HCT116 (cell line): ENCODE results near the gene EIPR1. TPM values are rescaled to one million over a fixed set of nuclear protein-coding genes. Genes with fewer than 3 reads are reported as not detected.

Source experiments
- ATAC-seq: fragments of 200-7000 bp; cut with Tn5 transposase; 2 replicates; pipeline ENCODE4 v1.9.1; 2020; ENCODE audit warnings: mild to moderate bottlenecking, moderate library complexity
- BruUV-seq: library from RNA; stranded (reverse); fragments of 400-500 nt; replicated peaks from 2 replicates; lab custom pipeline; 2021; lab: Mats Ljungman, UMichigan
- CTCF ChIA-PET: fragments of 300-600 bp; sonication (Branson Sonifier 250); formaldehyde crosslinking; loops from one replicate; lab custom pipeline; 2021; ENCODE audit warnings: antibody characterized with exemption; lab: Charles Lee
- POLR2A ChIA-PET: fragments of 300-600, 350-600 bp; sonication (Branson Sonifier 250); formaldehyde crosslinking; loops from one replicate; lab custom pipeline; 2021; ENCODE audit warnings: antibody characterized with exemption; lab: Charles Lee
- RAD21 ChIA-PET, 2 experiments: fragments of 300-600 bp; sonication (Branson Sonifier 250); formaldehyde crosslinking; loops; one replicate each; lab custom pipeline; 2023; ENCODE audit warnings: low total read pairs in 2 of 2; ENCODE audit not compliant: uncharacterized antibody in 2 of 2, unreplicated experiment in 2 of 2, low non-redundant PET in 1 of 2; lab: Charles Lee
- DNase-seq: peaks from one replicate; pipeline ENCODE4 v3.0.0-alpha.2; 2010; ENCODE audit warnings: low read depth, low spot score
- H2AFZ ChIP-seq: fragments of 200-600 bp; shearing (Covaris generic), sonication (generic); 2 replicates; pipeline ENCODE4 v1.6.1; 2017; ENCODE audit warnings: low read depth, mixed run types, mixed read lengths, antibody characterized with exemption, low read length; ENCODE audit not compliant: poor library complexity, severe bottlenecking
- H3K27ac ChIP-seq: 2 replicates; pipeline ENCODE4 v1.5.1; 2012; ENCODE audit warnings: low read depth, low read length
- H3K27me3 ChIP-seq: fragments of 200-600 bp; sonication (generic); 2 replicates; pipeline ENCODE4 v1.6.1; 2016; ENCODE audit warnings: mixed run types, low read length, mixed read lengths; ENCODE audit not compliant: insufficient read depth
- H3K36me3 ChIP-seq, 2 experiments: fragments of 200-500 bp in 1 of 2; fragments of 200-600 bp in 1 of 2; sonication (Bioruptor generic) in 1 of 2; sonication (generic) in 1 of 2; 2 replicates each; pipeline versions ENCODE4 v1.5.1 to v1.6.1; 2014 to 2016; ENCODE audit warnings: low read length in 2 of 2, inconsistent platforms in 1 of 2, mixed read lengths in 1 of 2, mixed run types in 1 of 2; ENCODE audit not compliant: insufficient read depth in 2 of 2, control insufficient read depth in 1 of 2
- H3K4me1 ChIP-seq, 2 experiments: fragments of 200-600 bp in 1 of 2; sonication (generic) in 1 of 2; 2 replicates each; pipeline versions ENCODE4 v1.5.1 to v1.6.1; 2012 to 2017; ENCODE audit warnings: low read length in 2 of 2, inconsistent platforms in 1 of 2, mild to moderate bottlenecking in 1 of 2, mixed read lengths in 1 of 2, mixed run types in 1 of 2, moderate library complexity in 1 of 2; ENCODE audit not compliant: insufficient read depth in 2 of 2, control insufficient read depth in 1 of 2
- H3K4me2 ChIP-seq: fragments of 200-600 bp; sonication (generic); 2 replicates; pipeline ENCODE4 v1.6.1; 2017; ENCODE audit warnings: mixed run types, low read length, mixed read lengths
- H3K4me3 ChIP-seq, 2 experiments: fragments of 200-600 bp in 1 of 2; sonication (generic) in 1 of 2; replicated peaks in 1 of 2; 2 replicates each; pipeline ENCODE4 v1.5.1; 2011 to 2016; ENCODE audit warnings: low read length in 2 of 2, control low read depth in 1 of 2, low read depth in 1 of 2, mild to moderate bottlenecking in 1 of 2, mixed read lengths in 1 of 2, mixed run types in 1 of 2
- H3K79me2 ChIP-seq: fragments of 200-600 bp; sonication (generic); 2 replicates; pipeline ENCODE4 v1.6.1; 2017; ENCODE audit warnings: mild to moderate bottlenecking, mixed run types, low read length, moderate library complexity, mixed read lengths; ENCODE audit not compliant: insufficient read depth
- H3K9ac ChIP-seq: fragments of 200-600 bp; sonication (generic); 2 replicates; pipeline ENCODE4 v1.6.1; 2016; ENCODE audit warnings: low read length, mixed read lengths
- H3K9me2 ChIP-seq: fragments of 200-600 bp; sonication (generic), shearing (Covaris generic); 2 replicates; pipeline ENCODE4 v1.6.1; 2017; ENCODE audit warnings: mixed run types, mild to moderate bottlenecking, moderate library complexity; ENCODE audit not compliant: insufficient read depth
- H3K9me3 ChIP-seq, 2 experiments: fragments of 200-500 bp in 1 of 2; fragments of 200-600 bp in 1 of 2; sonication (Bioruptor generic) in 1 of 2; sonication (generic) in 1 of 2; 2 replicates each; pipeline ENCODE4 v1.6.1; 2014 to 2017; ENCODE audit warnings: low read length in 2 of 2, mixed read lengths in 2 of 2, inconsistent platforms in 1 of 2, low read depth in 1 of 2, mild to moderate bottlenecking in 1 of 2, mixed run types in 1 of 2, moderate library complexity in 1 of 2; ENCODE audit not compliant: control insufficient read depth in 1 of 2, insufficient read depth in 1 of 2
- H4K20me1 ChIP-seq: fragments of 200-600 bp; sonication (generic), shearing (Covaris generic); 2 replicates; pipeline ENCODE4 v1.6.1; 2017; ENCODE audit warnings: mixed run types, mild to moderate bottlenecking, moderate library complexity; ENCODE audit not compliant: insufficient read depth
- CBX3 ChIP-seq: IDR thresholded peaks from 2 replicates; pipeline ENCODE4 v1.6.1; 2012; ENCODE audit warnings: low read depth
- CEBPB ChIP-seq: IDR thresholded peaks from 2 replicates; pipeline ENCODE4 v1.6.1; 2012; ENCODE audit warnings: low read depth
- EGR1 ChIP-seq: IDR thresholded peaks from 2 replicates; pipeline ENCODE4 v1.6.1; 2012; ENCODE audit warnings: low read depth
- ELF1 ChIP-seq: IDR thresholded peaks from 2 replicates; pipeline ENCODE4 v1.6.1; 2012; ENCODE audit warnings: low read depth, borderline replicate concordance
- EZH2 ChIP-seq: fragments of 200-600 bp; sonication (generic); IDR thresholded peaks from 2 replicates; pipeline ENCODE4 v1.6.1; 2017; ENCODE audit warnings: antibody characterized with exemption, mixed run types
- FOSL1 ChIP-seq: IDR thresholded peaks from 2 replicates; pipeline ENCODE4 v1.6.1; 2012; ENCODE audit warnings: low read depth
- JUND ChIP-seq: IDR thresholded peaks from 2 replicates; pipeline ENCODE4 v1.6.1; 2012
- POLR2A ChIP-seq: IDR thresholded peaks from 2 replicates; pipeline ENCODE4 v1.7.0; 2011; ENCODE audit warnings: borderline replicate concordance; ENCODE audit not compliant: insufficient read depth, insufficient read length; ENCODE audit errors: extremely low read depth
- POLR2AphosphoS5 ChIP-seq: IDR thresholded peaks from 2 replicates; pipeline ENCODE4 v1.6.1; 2011; ENCODE audit warnings: mild to moderate bottlenecking, low read depth, low read length, moderate library complexity
- RAD21 ChIP-seq: IDR thresholded peaks from 2 replicates; pipeline ENCODE4 v1.6.1; 2012; ENCODE audit warnings: low read depth, mild to moderate bottlenecking
- SP1 ChIP-seq: IDR thresholded peaks from 2 replicates; pipeline ENCODE4 v1.6.1; 2012; ENCODE audit warnings: low read depth
- ZFX ChIP-seq: fragments of 450-650 bp; IDR thresholded peaks from 2 replicates; pipeline ENCODE4 v1.6.1; 2017
- ZNF274 ChIP-seq: fragments of 200-500 bp; sonication (Bioruptor generic); IDR thresholded peaks from 2 replicates; pipeline ENCODE4 v1.6.1; 2014; ENCODE audit warnings: mild to moderate bottlenecking, low read depth, low read length, inconsistent platforms
- intact Hi-C: fragments of 100-400 bp; cut with micrococcal nuclease; formaldehyde crosslinking; loops from 2 replicates; pipeline ENCODE4 v1.10.0; 2022
- total RNA-seq: library from RNA; stranded (reverse); gene quantifications from one replicate; pipeline ENCODE4 v1.2.1, GENCODE V29; 2021; ENCODE audit not compliant: unreplicated experiment
- TF ChIP-seq, protein P1 (sequence below): IDR thresholded peaks from 2 replicates; pipeline ENCODE4 v1.6.1; 2012
- TF ChIP-seq, protein P2 (sequence below): IDR thresholded peaks from 2 replicates; pipeline ENCODE4 v1.6.1; 2012; ENCODE audit warnings: low read depth

The EIPR1 gene
- total RNA-seq, 1 experiment from 2014 or later = 36.9 TPM

DNA sequence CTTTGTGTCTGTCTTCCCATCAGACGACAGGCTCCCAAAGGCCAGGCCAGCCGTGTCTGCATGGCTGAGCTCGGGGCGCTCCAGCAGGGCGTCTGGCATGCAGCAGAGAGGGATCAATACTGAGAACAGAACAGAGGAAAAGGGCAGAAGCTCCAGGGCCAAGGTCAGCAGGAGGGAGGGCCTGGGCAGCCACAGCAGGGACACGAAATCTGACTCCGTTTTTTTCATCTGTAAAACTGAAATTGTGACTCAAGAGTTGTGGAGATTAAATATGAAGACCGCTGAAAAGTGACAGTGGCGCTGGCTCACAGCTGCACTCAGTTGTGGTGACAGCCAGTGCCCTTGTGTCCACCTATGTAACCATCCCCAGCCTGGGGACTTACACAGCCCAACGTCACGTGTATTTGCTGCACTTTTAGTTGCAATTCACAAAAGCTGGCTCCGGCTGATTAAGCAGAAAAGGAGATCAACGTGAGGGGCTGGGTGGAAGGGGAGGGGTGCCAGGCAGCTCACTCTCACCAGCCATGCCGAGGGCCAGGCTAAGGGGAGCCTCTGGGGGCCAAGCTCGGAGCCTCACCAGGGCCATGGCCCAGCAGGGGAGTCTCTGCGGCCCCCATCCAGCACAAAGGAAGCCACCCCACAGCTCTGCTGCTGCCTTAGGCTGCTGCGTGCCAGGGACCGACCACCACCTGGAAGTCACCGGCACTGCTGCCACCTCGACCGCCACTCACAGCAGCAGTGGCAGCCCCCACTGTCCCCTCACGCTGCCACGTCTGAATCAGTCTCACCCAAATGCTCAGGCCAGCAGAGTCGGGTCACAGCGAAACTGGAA is 74.7 kb downstream of the EIPR1 start:
- no TSS peak for BruUV-seq
- Histone ChIP-seq H3K36me3 (no peaks in the 10 kb centered on the region), H3K79me2 (peaks cover 14% of the 10 kb centered on the region; the same call in 1 of the 2 replicates), H3K27ac (no peak overlapping the region), H2AFZ (no peak overlapping the region), H3K9ac (peak overlapping the region; percentile 15; the same call in 1 of the 2 replicates), H3K9me2 (no peaks in the 10 kb centered on the region), H3K4me1 (peaks cover 3 to 8% of the 10 kb centered on the region in 2 experiments; a peak in 2 of 4 replicates), H3K4me3 (no peak overlapping the region), H3K9me3 (no peaks in the 10 kb centered on the region), H3K27me3 (no peaks in the 10 kb centered on the region), H4K20me1 (peaks cover 1% of the 10 kb centered on the region; the same call in 1 of the 2 replicates), H3K4me2 (peak overlapping the region; percentile 30; the same call in 1 of the 2 replicates)
- TF ChIP-seq EZH2 (no peak), POLR2AphosphoS5 (no peak), CEBPB (no peak), POLR2A (no peak), ZFX (no peak), JUND (no peak), ELF1 (no peak), EGR1 (no peak), FOSL1 (no peak), SP1 (no peak), ZNF274 (no peak), CBX3 (no peak), RAD21 (no peak)
- TF ChIP-seq, protein P1, sequence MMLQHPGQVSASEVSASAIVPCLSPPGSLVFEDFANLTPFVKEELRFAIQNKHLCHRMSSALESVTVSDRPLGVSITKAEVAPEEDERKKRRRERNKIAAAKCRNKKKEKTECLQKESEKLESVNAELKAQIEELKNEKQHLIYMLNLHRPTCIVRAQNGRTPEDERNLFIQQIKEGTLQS = no peak
- TF ChIP-seq, protein P2, sequence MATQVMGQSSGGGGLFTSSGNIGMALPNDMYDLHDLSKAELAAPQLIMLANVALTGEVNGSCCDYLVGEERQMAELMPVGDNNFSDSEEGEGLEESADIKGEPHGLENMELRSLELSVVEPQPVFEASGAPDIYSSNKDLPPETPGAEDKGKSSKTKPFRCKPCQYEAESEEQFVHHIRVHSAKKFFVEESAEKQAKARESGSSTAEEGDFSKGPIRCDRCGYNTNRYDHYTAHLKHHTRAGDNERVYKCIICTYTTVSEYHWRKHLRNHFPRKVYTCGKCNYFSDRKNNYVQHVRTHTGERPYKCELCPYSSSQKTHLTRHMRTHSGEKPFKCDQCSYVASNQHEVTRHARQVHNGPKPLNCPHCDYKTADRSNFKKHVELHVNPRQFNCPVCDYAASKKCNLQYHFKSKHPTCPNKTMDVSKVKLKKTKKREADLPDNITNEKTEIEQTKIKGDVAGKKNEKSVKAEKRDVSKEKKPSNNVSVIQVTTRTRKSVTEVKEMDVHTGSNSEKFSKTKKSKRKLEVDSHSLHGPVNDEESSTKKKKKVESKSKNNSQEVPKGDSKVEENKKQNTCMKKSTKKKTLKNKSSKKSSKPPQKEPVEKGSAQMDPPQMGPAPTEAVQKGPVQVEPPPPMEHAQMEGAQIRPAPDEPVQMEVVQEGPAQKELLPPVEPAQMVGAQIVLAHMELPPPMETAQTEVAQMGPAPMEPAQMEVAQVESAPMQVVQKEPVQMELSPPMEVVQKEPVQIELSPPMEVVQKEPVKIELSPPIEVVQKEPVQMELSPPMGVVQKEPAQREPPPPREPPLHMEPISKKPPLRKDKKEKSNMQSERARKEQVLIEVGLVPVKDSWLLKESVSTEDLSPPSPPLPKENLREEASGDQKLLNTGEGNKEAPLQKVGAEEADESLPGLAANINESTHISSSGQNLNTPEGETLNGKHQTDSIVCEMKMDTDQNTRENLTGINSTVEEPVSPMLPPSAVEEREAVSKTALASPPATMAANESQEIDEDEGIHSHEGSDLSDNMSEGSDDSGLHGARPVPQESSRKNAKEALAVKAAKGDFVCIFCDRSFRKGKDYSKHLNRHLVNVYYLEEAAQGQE = no peak
- RAD21 ChIA-PET = no interaction called here
- POLR2A ChIA-PET = no interaction called here
- CTCF ChIA-PET = no interaction called here
- DNase-seq = no peak
- intact Hi-C loops = loop anchor here (5.0 kb wide), 2 partner anchors 106 to 461 kb away; no protein-coding TSS in a partner anchor
- peak; percentile 46 for ATAC-seq
